K562 (cell line): ENCODE data around the gene KIF5A. TPM values are rescaled to one million over a fixed set of nuclear protein-coding genes. Genes with fewer than 3 reads are reported as not detected.

ENCODE experiments used
- BMI1 ChIP-seq: fragments of 150-350 bp; IDR thresholded peaks from 2 replicates; pipeline ENCODE4 v1.6.1; 2014; ENCODE audit warnings: low read length
- CBX5 ChIP-seq: IDR thresholded peaks from 2 replicates; pipeline ENCODE4 v1.6.1; 2014; ENCODE audit warnings: low read depth, borderline replicate concordance
- GABPB2 ChIP-seq: fragments of 250-450 bp; sonication (Bioruptor Pico); conservative IDR thresholded peaks from 2 replicates; pipeline ENCODE4 v1.5.1; 2021; ENCODE audit warnings: mild to moderate bottlenecking
- ILF3 ChIP-seq: fragments of 450-650 bp; IDR thresholded peaks from 2 replicates; pipeline ENCODE4 v1.6.1; 2018; ENCODE audit warnings: antibody characterized with exemption, mild to moderate bottlenecking, moderate library complexity, borderline replicate concordance
- PML ChIP-seq: IDR thresholded peaks from 2 replicates; pipeline ENCODE4 v1.6.1; 2012; ENCODE audit warnings: low read length, inconsistent platforms
- POLR2A ChIP-seq: fragments of 450-650 bp; conservative IDR thresholded peaks from 2 replicates; pipeline ENCODE4 v1.6.1; 2016
- POLR2B ChIP-seq: fragments of 450-650 bp; IDR thresholded peaks from 2 replicates; pipeline ENCODE4 v1.6.1; 2018; ENCODE audit warnings: low read depth; ENCODE audit not compliant: partially characterized antibody
- RAD21 ChIP-seq, 2 experiments: fragments of 250-450 bp in 1 of 2; fragments of 450-650 bp in 1 of 2; sonication (Bioruptor Pico) in 1 of 2; formaldehyde crosslinking in 1 of 2; IDR thresholded peaks in 1 of 2; conservative IDR thresholded peaks in 1 of 2; 2 replicates each; pipeline versions ENCODE4 v1.4.0 to v1.8.0; 2020 to 2022; ENCODE audit warnings: mild to moderate bottlenecking in 2 of 2, moderate library complexity in 1 of 2
- RBFOX2 ChIP-seq: fragments of 200-400 bp; formaldehyde crosslinking; IDR thresholded peaks from 2 replicates; pipeline ENCODE4 v1.6.1; 2017; ENCODE audit warnings: low read depth, mild to moderate bottlenecking, low read length, moderate library complexity
- SIRT6 ChIP-seq: IDR thresholded peaks from one replicate; pipeline ENCODE4 v1.6.1; 2012; ENCODE audit warnings: low read depth, mild to moderate bottlenecking, control low read depth, inconsistent platforms, low read length, moderate library complexity
- polyA plus RNA-seq, 8 experiments: library from polyadenylated mRNA; depleted of rRNA in 4 of 8; stranded (reverse) in 5 of 8; unstranded in 3 of 8; fragments of >200 nt; fragmentation: Nextera tagmentation in 2 of 8; fragmentation: Illumina TruSeq in 1 of 8; extraction: Ambion mirVana in 2 of 8; extraction: Trizol in 1 of 8; gene quantifications; 2 replicates each; pipeline versions ENCODE4 v1.2.1 to v1.2.3, GENCODE V29; 2011 to 2014; ENCODE audit warnings: inconsistent platforms in 1 of 8, missing spikeins in 1 of 8
- total RNA-seq, 7 experiments: library from RNA; depleted of rRNA in 6 of 7; stranded (reverse); fragments of >200 nt in 6 of 7; fragmentation: Illumina TruSeq in 2 of 7; extraction: Trizol in 2 of 7; gene quantifications; 2 replicates each; pipeline versions ENCODE4 v1.2.1 to v1.2.3, GENCODE V29; 2011 to 2021; ENCODE audit warnings: low replicate concordance in 1 of 7
- TF ChIP-seq, protein P1 (sequence below): fragments of 450-650 bp; IDR thresholded peaks from 2 replicates; pipeline ENCODE4 v1.6.1; 2016; ENCODE audit warnings: mild to moderate bottlenecking, moderate library complexity
- TF ChIP-seq, protein P2 (sequence below), 2 experiments: fragments of 450-650 bp; IDR thresholded peaks; 2 replicates each; pipeline ENCODE4 v1.6.1; 2016

KIF5A gene
- total and polyA plus RNA-seq, 9 of the 15 experiments (the other 6 are each of a cell fraction or from before 2014, with no cell fraction given) = 3.4 to 17.7 (median 8.0) TPM

DNA sequence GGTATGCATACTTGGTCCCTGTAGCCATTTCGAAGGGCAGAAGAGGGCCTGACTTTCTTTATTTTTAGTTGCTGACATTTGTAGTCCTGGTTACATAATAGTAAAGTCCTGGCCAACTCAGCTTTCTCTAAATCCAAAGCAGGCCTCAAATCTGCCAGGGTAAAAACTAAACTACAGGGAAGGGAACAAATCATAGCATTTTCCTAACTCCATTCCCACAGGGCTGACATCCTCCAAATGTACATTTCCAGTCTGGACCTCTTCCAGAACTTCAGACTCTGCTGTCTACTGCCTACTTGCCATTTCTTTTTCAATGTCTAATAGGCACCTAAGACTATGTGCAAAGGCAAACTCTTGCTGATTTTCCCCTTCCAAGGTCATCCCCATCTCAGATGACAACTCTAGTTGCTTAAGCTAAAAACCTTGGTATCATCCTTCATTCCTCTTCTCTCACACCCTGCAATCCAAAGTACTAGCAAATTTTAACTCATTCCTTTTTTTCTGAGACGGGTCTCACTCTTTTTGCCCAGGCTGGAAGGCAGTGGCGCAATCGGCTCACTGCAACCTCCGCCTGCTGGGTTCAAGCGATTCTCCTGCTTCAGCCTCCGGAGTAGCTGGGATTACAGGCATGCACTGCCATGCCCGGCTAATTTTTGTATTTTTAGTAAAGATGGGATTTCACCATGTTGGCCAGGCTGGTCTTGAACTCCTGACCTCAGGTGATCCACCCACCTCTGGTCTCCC is 31.5 kb upstream of the KIF5A start (continued):
- 0 out of 2 replicates have a peak, but pooled peaks have one; percentile 43 for TF ChIP-seq GABPB2 (CRISPR knock-in tag)
- TF ChIP-seq RBFOX2 = peak; percentile 41; the same call in 1 of the 2 replicates
- TF ChIP-seq, protein P1, sequence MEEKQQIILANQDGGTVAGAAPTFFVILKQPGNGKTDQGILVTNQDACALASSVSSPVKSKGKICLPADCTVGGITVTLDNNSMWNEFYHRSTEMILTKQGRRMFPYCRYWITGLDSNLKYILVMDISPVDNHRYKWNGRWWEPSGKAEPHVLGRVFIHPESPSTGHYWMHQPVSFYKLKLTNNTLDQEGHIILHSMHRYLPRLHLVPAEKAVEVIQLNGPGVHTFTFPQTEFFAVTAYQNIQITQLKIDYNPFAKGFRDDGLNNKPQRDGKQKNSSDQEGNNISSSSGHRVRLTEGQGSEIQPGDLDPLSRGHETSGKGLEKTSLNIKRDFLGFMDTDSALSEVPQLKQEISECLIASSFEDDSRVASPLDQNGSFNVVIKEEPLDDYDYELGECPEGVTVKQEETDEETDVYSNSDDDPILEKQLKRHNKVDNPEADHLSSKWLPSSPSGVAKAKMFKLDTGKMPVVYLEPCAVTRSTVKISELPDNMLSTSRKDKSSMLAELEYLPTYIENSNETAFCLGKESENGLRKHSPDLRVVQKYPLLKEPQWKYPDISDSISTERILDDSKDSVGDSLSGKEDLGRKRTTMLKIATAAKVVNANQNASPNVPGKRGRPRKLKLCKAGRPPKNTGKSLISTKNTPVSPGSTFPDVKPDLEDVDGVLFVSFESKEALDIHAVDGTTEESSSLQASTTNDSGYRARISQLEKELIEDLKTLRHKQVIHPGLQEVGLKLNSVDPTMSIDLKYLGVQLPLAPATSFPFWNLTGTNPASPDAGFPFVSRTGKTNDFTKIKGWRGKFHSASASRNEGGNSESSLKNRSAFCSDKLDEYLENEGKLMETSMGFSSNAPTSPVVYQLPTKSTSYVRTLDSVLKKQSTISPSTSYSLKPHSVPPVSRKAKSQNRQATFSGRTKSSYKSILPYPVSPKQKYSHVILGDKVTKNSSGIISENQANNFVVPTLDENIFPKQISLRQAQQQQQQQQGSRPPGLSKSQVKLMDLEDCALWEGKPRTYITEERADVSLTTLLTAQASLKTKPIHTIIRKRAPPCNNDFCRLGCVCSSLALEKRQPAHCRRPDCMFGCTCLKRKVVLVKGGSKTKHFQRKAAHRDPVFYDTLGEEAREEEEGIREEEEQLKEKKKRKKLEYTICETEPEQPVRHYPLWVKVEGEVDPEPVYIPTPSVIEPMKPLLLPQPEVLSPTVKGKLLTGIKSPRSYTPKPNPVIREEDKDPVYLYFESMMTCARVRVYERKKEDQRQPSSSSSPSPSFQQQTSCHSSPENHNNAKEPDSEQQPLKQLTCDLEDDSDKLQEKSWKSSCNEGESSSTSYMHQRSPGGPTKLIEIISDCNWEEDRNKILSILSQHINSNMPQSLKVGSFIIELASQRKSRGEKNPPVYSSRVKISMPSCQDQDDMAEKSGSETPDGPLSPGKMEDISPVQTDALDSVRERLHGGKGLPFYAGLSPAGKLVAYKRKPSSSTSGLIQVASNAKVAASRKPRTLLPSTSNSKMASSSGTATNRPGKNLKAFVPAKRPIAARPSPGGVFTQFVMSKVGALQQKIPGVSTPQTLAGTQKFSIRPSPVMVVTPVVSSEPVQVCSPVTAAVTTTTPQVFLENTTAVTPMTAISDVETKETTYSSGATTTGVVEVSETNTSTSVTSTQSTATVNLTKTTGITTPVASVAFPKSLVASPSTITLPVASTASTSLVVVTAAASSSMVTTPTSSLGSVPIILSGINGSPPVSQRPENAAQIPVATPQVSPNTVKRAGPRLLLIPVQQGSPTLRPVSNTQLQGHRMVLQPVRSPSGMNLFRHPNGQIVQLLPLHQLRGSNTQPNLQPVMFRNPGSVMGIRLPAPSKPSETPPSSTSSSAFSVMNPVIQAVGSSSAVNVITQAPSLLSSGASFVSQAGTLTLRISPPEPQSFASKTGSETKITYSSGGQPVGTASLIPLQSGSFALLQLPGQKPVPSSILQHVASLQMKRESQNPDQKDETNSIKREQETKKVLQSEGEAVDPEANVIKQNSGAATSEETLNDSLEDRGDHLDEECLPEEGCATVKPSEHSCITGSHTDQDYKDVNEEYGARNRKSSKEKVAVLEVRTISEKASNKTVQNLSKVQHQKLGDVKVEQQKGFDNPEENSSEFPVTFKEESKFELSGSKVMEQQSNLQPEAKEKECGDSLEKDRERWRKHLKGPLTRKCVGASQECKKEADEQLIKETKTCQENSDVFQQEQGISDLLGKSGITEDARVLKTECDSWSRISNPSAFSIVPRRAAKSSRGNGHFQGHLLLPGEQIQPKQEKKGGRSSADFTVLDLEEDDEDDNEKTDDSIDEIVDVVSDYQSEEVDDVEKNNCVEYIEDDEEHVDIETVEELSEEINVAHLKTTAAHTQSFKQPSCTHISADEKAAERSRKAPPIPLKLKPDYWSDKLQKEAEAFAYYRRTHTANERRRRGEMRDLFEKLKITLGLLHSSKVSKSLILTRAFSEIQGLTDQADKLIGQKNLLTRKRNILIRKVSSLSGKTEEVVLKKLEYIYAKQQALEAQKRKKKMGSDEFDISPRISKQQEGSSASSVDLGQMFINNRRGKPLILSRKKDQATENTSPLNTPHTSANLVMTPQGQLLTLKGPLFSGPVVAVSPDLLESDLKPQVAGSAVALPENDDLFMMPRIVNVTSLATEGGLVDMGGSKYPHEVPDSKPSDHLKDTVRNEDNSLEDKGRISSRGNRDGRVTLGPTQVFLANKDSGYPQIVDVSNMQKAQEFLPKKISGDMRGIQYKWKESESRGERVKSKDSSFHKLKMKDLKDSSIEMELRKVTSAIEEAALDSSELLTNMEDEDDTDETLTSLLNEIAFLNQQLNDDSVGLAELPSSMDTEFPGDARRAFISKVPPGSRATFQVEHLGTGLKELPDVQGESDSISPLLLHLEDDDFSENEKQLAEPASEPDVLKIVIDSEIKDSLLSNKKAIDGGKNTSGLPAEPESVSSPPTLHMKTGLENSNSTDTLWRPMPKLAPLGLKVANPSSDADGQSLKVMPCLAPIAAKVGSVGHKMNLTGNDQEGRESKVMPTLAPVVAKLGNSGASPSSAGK = 0 out of 2 replicates have a peak, but pooled peaks have one; percentile 5
- no peak for TF ChIP-seq BMI1
- TF ChIP-seq POLR2B = peak; percentile 40
- peak; percentile 44; the same call in 1 of the 2 replicates for TF ChIP-seq PML
- TF ChIP-seq, protein P2, sequence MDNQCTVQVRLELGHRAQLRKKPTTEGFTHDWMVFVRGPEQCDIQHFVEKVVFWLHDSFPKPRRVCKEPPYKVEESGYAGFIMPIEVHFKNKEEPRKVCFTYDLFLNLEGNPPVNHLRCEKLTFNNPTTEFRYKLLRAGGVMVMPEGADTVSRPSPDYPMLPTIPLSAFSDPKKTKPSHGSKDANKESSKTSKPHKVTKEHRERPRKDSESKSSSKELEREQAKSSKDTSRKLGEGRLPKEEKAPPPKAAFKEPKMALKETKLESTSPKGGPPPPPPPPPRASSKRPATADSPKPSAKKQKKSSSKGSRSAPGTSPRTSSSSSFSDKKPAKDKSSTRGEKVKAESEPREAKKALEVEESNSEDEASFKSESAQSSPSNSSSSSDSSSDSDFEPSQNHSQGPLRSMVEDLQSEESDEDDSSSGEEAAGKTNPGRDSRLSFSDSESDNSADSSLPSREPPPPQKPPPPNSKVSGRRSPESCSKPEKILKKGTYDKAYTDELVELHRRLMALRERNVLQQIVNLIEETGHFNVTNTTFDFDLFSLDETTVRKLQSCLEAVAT (IDR thresholded peaks at IDR 0.05) = peak; percentile 35 to 64; a peak in 2 of 4 replicates
- TF ChIP-seq SIRT6 = peak; percentile 19
- 0 out of 2 replicates have a peak, but pooled peaks have one; percentile 24 for TF ChIP-seq ILF3
- no peak for TF ChIP-seq CBX5
- TF ChIP-seq RAD21 (CRISPR knock-in tag; conservative IDR thresholded peaks at IDR 0.05 in 1 of 2, IDR thresholded peaks at IDR 0.05 in 1 of 2) = no peak
- peak; percentile 47 for TF ChIP-seq POLR2A
